ENCODE data around the gene METTL8. TPM values are rescaled to one million over a fixed set of nuclear protein-coding genes. Genes with fewer than 3 reads are reported as not detected.

Gene METTL8
- total RNA-seq, 1 experiment from 2014 or later = 31.5 TPM

GRCh38 chr2:171410101-171410500 is 23.7 kb downstream of the METTL8 start:
- Histone ChIP-seq H3K9me3 (no peaks in the 10 kb centered on the region), H3K27me3 (no peaks in the 10 kb centered on the region), H3K36me3 (no peaks in the 10 kb centered on the region; the same call in 1 of the 2 replicates), H3K4me3 (no peak overlapping the region)
- DNase-seq = peak; percentile 43

GRCh38 chr2:171409436-171409971 is 24.3 kb downstream of the METTL8 start:
- peak; percentile 37 for DNase-seq
- H3K36me3 ChIP-seq = peaks cover 2% of the 10 kb centered on the region; the same call in 1 of the 2 replicates
- no peaks in the 10 kb centered on the region for H3K27me3 ChIP-seq
- H3K9me3 ChIP-seq = no peaks in the 10 kb centered on the region
- peak overlapping the region; percentile 24 for H3K4me3 ChIP-seq

- Histone ChIP-seq H3K27me3 (no peaks in the 10 kb centered on the region), H3K9me3 (no peaks in the 10 kb centered on the region; the same call in 1 of the 2 replicates), H3K36me3 (peaks cover 3% of the 10 kb centered on the region), H3K4me3 (no peak overlapping the region)
- DNase-seq = no peak
Observed at GRCh38 chr2:171407676-171408044, 26.1 kb downstream of the METTL8 start.

- Histone ChIP-seq H3K36me3 (peaks cover 8% of the 10 kb centered on the region), H3K27me3 (no peaks in the 10 kb centered on the region), H3K9me3 (peaks cover under 1% of the 10 kb centered on the region), H3K4me3 (no peak overlapping the region)
- no peak for DNase-seq
Observed at GRCh38 chr2:171407030-171407675, 26.6 kb downstream of the METTL8 start.

- Histone ChIP-seq H3K9me3 (peaks cover 6% of the 10 kb centered on the region), H3K27me3 (no peaks in the 10 kb centered on the region), H3K36me3 (peaks cover 18% of the 10 kb centered on the region), H3K4me3 (no peak overlapping the region)
- no peak for DNase-seq
Observed at GRCh38 chr2:171406044-171406443, 27.7 kb downstream of the METTL8 start.

GRCh38 chr2:171405546-171405945 is 28.2 kb downstream of the METTL8 start:
- Histone ChIP-seq H3K9me3 (peaks cover 6% of the 10 kb centered on the region), H3K36me3 (peaks cover 18% of the 10 kb centered on the region), H3K4me3 (no peak overlapping the region), H3K27me3 (no peaks in the 10 kb centered on the region)
- no peak for DNase-seq

GRCh38 chr2:171404719-171405118 is 29.1 kb downstream of the METTL8 start:
- H3K9me3 ChIP-seq = peaks cover 6% of the 10 kb centered on the region
- H3K4me3 ChIP-seq = no peak overlapping the region
- no peaks in the 10 kb centered on the region for H3K27me3 ChIP-seq
- no peak for DNase-seq
- H3K36me3 ChIP-seq = peaks cover 18% of the 10 kb centered on the region

GRCh38 chr2:171404261-171404660 is 29.5 kb downstream of the METTL8 start:
- Histone ChIP-seq H3K9me3 (peaks cover 6% of the 10 kb centered on the region), H3K4me3 (no peak overlapping the region), H3K27me3 (no peaks in the 10 kb centered on the region), H3K36me3 (peaks cover 18% of the 10 kb centered on the region)
- peak; percentile 52 for DNase-seq

- Histone ChIP-seq H3K4me3 (no peak overlapping the region), H3K9me3 (peaks cover 7% of the 10 kb centered on the region), H3K27me3 (no peaks in the 10 kb centered on the region), H3K36me3 (peaks cover 18% of the 10 kb centered on the region)
- DNase-seq = no peak
Observed at GRCh38 chr2:171402906-171403580, 30.7 kb downstream of the METTL8 start.

GRCh38 chr2:171401947-171402346 is 31.8 kb downstream of the METTL8 start:
- H3K27me3 ChIP-seq = no peaks in the 10 kb centered on the region
- peaks cover 7% of the 10 kb centered on the region for H3K9me3 ChIP-seq
- no peak for DNase-seq
- no peak overlapping the region for H3K4me3 ChIP-seq
- H3K36me3 ChIP-seq = peaks cover 18% of the 10 kb centered on the region

GRCh38 chr2:171400395-171400794 is 33.4 kb downstream of the METTL8 start:
- peaks cover 7% of the 10 kb centered on the region for H3K9me3 ChIP-seq
- H3K27me3 ChIP-seq = no peaks in the 10 kb centered on the region
- no peak for DNase-seq

GRCh38 chr2:171399292-171399691 is 34.5 kb downstream of the METTL8 start:
- no peak for DNase-seq
- Histone ChIP-seq H3K36me3 (peaks cover 19% of the 10 kb centered on the region), H3K27me3 (no peaks in the 10 kb centered on the region), H3K9me3 (peaks cover 7% of the 10 kb centered on the region), H3K4me3 (no peak overlapping the region)

More at GRCh38 chr2:171400395-171400794, 33.4 kb downstream of the METTL8 start:
- Histone ChIP-seq H3K36me3 (peaks cover 21% of the 10 kb centered on the region), H3K4me3 (no peak overlapping the region)

GRCh38 chr2:171394164-171394740 is 39.5 kb downstream of the METTL8 start:
- no peak overlapping the region for H3K4me3 ChIP-seq
- H3K36me3 ChIP-seq = peaks cover 14% of the 10 kb centered on the region
- no peaks in the 10 kb centered on the region for H3K27me3 ChIP-seq
- DNase-seq = no peak
- H3K9me3 ChIP-seq = peaks cover 2% of the 10 kb centered on the region; the same call in 1 of the 2 replicates

GRCh38 chr2:171393487-171393886 is 40.3 kb downstream of the METTL8 start:
- no peaks in the 10 kb centered on the region for H3K27me3 ChIP-seq
- peaks cover 15% of the 10 kb centered on the region for H3K36me3 ChIP-seq
- no peak overlapping the region for H3K4me3 ChIP-seq
- DNase-seq = no peak
- peaks cover 2% of the 10 kb centered on the region; the same call in 1 of the 2 replicates for H3K9me3 ChIP-seq

- H3K4me3 ChIP-seq = no peak overlapping the region
- DNase-seq = peak; percentile 7
- no peaks in the 10 kb centered on the region for H3K9me3 ChIP-seq
- no peaks in the 10 kb centered on the region for H3K27me3 ChIP-seq
- peaks cover 17% of the 10 kb centered on the region for H3K36me3 ChIP-seq
Observed at GRCh38 chr2:171391532-171391931, 42.3 kb downstream of the METTL8 start.

GRCh38 chr2:171390941-171391516 is 42.8 kb downstream of the METTL8 start:
- H3K36me3 ChIP-seq = peaks cover 14% of the 10 kb centered on the region
- peak; percentile 79 for DNase-seq

GRCh38 chr2:171389780-171390179 is 44.0 kb downstream of the METTL8 start:
- no peaks in the 10 kb centered on the region for H3K27me3 ChIP-seq
- DNase-seq = no peak
- H3K4me3 ChIP-seq = no peak overlapping the region
- H3K36me3 ChIP-seq = peaks cover 14% of the 10 kb centered on the region
- H3K9me3 ChIP-seq = no peaks in the 10 kb centered on the region

More at GRCh38 chr2:171390941-171391516, 42.8 kb downstream of the METTL8 start:
- Histone ChIP-seq H3K9me3 (no peaks in the 10 kb centered on the region), H3K27me3 (no peaks in the 10 kb centered on the region), H3K4me3 (no peak overlapping the region)

All from MG63 (cell line).